Ammon's horn (tissue), 1 donor: ENCODE measurements around the gene GPRASP1.
"Not testable (repeated sequence)": the region's sequence is repeated elsewhere in the genome, so short reads cannot be mapped to it uniquely, and the experiment has no call there.

ENCODE experiments used
- DNase-seq: peaks from one replicate; pipeline ENCODE4 v3.0.0-alpha.2; 2016; ENCODE audit warnings: low spot score

The GPRASP1 gene

GRCh38 chrX:102651242-102652011 is at the start of gene GPRASP1:
GPRASP1 (plus strand) TSS chrX:102651483; CDS start chrX:102653914, 2,431 bp downstream.
- peak; percentile 62 for DNase-seq

GRCh38 chrX:102604327-102604726 is 47.0 kb upstream of the GPRASP1 start:
- no peak for DNase-seq

DNA sequence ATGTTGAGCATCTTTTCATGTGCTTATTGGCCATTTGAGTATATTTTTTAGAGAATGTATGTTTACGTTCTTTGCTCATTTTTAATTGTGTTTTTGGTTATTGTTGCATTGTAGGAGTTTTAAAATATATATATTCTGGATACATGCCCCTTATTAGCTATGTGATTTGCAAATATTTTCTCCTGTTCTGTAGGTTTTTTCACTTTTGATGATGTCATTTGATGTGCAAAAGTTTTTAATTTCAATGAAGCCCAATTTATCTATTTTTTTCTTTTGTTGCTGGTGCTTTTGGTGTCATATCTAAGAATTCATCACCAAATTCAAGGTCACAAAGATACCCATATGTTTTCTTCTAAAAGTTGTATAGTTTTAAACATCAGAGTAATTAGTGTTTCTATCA is 45.2 kb upstream of the GPRASP1 start:
- DNase-seq: no peak

GRCh38 chrX:102610905-102611304 is 40.4 kb upstream of the GPRASP1 start:
- DNase-seq: no peak

- peak; percentile 50 for DNase-seq
These were observed 27.2 kb upstream of the GPRASP1 start for GRCh38 chrX:102624105-102624504.

- no peak for DNase-seq
These were observed 23.6 kb upstream of the GPRASP1 start for GRCh38 chrX:102627640-102628039.

DNA sequence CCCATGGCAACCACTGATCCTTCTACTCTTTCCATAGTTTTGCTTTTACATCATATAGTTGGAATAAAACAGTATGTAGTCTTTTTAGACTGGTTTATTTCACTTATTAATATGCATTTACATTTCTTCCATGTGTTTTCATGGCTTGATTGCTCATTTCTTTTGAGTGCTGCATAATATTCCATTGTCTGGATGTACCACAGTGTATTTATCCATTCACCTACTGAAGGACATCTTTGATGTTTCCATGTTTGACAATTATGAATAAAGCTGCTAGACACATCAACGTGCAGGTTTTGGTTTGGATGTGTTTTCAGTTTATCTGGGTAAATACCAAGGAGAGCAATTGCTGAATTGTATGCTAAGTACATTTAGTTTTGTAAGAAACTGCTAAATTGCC is 13.7 kb upstream of the GPRASP1 start:
- DNase-seq: no peak

GRCh38 chrX:102650903-102651241 is 411 bp upstream of the GPRASP1 start:
- DNase-seq: peak; percentile 6

DNA sequence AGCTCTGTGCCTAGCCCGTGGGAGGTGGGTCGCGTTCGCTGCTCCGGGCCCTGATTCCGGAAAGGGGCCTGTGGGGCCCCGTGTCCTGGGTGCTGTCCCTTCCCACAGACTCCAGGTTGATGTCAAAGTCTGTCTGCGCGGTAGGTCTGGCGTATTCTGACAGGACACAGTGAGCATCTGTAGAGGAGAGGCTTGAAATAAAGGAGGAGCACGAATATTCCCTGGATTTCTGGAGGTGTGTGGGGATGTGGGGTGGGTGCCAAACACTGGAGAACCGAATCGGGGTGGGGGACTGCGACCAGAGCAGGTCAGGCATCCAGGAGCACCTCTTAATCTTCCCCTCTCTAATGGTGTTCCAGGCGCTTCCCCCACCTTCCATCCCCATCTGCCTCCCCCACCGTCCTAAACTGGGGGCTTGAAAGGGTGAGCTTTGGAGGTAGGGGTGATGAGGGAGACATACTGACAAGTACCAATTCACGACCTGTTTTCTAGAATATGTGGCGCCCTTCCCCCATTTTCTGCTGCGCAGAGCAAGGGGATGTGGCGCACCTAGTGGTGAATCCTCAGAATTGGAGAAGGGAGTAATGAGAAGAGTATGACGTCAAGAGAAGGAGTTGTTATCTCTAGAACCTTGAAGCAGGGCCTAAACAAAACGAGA is 877 bp downstream of the GPRASP1 start:
- DNase-seq: peak; percentile 50

DNA sequence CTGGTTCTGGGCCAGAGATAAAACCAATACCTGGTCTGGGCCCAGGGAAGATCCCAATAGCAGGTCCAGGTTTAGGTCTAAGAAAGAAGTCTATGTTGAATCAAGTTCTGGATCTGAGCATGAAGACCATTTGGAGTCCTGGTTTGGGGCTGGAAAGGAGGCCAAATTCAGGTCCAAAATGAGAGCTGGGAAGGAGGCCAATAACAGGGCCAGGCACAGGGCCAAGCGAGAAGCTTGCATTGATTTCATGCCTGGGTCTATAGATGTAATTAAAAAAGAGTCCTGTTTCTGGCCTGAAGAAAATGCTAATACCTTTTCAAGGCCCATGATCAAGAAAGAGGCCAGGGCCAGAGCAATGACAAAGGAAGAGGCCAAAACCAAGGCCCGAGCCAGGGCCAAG is 3.4 kb downstream of the GPRASP1 start:
- DNase-seq: no peak

DNA sequence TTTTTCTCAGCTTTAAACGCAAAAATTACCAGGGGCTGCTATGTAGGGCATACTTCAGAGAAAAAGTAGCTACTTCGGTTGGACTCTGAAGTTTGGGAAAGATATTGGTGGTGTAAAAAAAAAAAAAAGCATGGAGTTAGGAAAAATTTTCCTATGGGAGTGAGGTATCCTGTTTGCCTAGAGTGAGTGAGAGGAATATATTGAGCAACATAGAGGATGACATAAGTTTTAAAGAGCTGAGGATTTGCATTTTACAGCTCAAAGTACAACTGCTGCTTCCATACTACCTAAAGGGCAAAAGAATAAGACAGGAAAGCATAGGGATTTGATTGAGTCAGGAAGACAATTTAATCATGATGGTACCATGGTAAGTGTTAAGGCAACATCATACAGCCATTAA is 7.3 kb downstream of the GPRASP1 start:
- no peak for DNase-seq

DNA sequence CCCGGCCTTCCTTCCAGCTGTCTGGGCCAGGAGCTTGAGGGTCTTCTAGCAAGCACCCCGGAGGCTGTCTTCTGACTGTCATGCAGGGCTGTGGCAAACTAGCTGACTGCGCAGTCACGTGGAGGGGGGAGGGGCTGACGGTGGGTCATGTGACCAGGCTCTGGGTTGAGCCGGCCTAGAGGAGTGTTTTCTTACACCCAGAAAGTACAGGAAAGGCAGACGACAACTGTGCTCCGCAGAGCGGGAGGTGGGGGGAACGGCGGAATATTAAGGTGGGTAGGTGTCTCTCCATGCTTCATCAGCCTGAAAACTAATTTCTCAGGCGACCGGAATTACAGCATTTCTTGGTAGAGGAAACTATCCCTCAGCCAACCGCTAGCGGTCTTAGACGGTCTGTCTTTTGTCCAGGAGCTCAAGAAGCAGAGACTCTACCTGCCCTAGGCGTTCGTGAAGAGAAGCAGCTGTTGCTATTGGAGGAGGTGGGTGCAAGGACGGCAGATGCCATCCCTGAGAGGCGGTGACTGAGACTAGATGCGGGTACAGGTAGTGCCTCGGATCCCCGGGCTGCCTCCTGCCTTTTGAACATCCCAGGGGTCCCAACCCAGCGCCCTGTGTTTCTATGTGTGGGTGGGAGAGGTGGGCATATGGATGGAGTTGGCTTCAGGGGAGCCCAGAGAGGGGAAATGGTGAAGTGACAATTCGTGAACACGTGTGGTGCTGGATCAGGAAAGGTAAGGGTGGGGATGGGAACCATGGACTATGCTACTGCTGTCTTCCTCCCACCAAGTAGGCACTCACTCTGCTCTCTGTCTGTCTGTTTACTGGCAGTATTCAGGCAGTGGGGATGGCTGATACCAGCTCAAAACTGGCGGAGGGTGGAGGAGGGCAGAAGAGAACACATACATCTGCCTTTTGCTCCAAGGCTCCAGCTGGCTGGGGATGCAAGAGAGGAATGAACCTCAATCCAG is 8.8 kb downstream of the GPRASP1 start:
- DNase-seq: peak; percentile 87

DNA sequence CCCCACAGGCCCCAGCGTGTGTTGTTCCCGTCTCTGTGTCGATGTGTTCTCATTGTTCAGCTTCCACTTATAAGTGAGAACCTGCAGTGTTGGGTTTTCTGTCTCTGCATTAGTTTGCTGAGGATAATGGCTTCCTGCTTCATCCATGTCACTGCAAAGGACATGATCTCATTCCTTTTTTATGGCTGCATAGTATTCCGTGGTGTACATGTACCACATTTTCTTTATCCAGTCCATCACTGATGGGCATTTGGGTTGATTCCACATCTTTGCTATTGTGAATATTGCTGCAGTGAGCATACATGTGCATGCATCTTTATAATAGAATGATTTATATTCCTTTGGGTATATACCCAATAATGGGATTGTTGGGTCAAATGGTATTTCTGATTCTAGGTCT is 12.5 kb downstream of the GPRASP1 start:
- not testable (repeated sequence) for DNase-seq

DNA sequence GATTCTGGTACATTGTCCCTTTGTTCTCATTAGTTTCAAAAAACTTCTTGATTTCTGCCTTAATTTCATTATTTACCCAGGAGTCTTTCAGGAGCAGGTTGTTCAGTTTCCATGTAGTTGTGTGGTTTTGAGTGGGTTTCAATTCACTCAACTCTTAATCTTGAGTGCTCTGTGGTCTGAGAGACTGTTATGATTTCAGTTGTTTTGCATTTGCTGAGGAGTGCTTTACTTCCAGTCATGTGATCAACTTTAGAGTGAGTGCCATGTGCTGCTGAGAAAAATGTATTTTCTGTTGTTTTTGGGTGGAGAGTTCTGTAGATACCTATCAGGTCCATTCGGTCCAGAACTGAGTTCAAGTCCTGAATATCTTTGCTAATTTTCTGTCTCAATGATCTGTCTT is 15.8 kb downstream of the GPRASP1 start:
- not testable (repeated sequence) for DNase-seq

DNA sequence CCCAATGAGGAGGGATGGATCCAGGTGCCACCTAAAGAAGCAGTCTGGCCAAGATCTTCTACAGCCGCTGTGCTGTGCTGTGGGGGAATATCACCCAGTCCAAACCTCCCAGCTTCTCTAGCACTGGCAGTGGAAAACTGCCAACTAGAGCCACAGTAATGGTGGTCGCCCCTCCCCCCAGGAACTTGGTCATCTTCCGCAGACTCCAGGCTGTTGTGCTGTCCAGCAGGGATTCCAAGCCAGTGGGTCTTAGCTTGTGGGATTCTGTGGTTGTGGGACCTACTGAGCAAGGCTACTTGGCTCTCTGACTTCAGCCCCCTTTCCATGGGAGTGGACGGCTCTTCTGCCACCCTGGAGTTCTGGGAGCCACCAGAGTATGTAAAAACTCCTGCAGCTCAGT is 18.2 kb downstream of the GPRASP1 start:
- DNase-seq: no peak

GRCh38 chrX:102672856-102673255 is 21.6 kb downstream of the GPRASP1 start:
- no peak for DNase-seq

- DNase-seq: not testable (repeated sequence)
These were observed 26.2 kb downstream of the GPRASP1 start for GRCh38 chrX:102677479-102677878.

GRCh38 chrX:102684772-102685520 is 33.7 kb downstream of the GPRASP1 start:
- DNase-seq: no peak

DNA sequence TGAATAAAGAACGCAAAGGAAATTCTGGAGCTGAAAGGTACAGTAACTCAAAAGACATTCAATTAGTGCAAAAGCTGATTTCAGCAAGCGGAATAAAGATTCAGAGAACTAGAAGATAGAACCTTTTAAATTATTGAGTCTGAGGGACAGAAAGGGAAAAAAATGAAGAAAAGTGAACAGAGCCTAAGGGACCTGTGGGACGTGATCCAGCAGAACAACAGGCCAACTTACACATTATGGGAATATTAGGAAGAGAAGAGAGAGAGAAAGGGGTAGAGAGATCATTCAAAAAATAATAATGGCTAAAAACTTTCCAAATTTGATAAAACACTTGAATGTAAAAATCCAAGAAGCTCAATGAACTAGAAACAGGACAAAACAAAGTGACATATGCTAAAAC is 43.5 kb downstream of the GPRASP1 start:
- no peak for DNase-seq

DNA sequence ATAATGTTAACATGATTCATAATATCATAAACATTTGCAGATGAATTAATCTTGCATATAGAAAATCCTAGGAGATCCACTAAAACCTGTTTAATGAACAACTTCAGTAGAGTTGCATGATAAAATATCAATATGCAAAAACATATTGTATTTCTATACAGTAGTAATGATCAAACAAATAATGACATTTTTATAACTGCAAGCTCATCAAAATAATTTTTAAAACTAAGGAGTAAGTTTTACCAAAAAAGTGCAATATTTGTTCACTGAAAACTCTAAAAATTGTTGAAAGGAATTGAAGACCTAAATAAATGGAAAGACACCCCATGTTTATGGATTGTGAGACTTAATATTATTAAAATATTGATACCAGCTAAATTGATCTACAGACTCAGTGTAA is 45.0 kb downstream of the GPRASP1 start:
- no peak for DNase-seq

- DNase-seq: no peak
These were observed 46.2 kb downstream of the GPRASP1 start for GRCh38 chrX:102697494-102697893.
